HUDEP-2 (cell line): ENCODE data around the gene GRAMD2A.

ENCODE experiments used
- DNase-seq, 76 experiments: peaks; one replicate each; lab custom pipeline; 2025; ENCODE audit not compliant: unreplicated experiment in 76 of 76; lab: John Stamatoyannopoulos, UW

Gene GRAMD2A

DNA sequence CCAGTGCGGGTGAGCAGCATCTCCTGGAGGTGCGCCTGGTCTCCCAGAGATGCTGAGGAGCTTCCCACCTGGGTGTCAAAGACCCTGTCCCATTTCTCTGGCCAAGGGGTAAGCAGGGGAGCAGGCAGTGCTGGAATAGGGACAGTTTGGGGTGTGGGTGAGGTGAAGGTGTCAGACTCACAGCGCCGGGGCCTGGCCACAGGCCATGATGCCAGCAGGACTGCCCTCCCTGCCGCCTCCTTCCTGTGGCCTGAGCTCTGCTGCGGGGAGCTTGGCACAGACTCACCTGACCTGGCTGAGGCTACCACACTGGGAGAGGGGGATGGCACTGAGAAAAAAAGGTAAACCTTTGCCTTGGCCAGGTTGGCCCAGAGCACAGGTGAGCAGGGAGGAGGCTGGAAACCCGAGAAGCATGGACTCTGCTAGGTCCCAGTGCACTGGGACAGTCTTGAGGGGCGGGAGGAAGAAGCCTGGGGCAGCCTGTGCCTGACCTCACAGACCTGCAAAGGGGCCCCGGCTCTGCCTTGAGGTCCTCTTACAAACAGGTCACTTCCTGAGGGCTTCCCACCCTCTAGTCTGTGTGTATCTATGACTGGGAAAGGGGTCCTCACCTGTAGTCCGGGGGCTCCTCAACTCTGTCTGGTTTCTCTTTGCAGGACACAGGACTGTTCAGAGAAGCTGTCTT lies 28.2 kb downstream of the GRAMD2A start:
- DNase-seq = no peak

DNA sequence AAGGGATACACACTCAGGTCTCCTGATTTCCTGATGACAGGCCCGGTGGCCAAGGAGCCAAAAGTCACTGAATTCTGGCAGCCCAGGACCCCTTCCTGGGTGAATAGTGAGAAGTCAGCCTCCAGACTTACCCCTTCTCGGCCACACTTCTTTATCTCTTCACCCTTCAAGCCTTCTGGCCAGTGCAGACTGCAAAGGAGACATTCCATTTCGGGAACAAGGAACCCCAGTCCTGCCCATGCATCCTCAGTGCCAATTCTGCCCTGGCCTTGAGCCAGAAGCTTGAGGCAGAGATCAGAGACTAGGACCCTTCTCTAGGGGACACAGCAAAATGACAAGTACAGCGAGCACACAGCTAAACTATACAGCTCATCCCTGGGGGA lies 28.8 kb downstream of the GRAMD2A start:
- DNase-seq = no peak

DNA sequence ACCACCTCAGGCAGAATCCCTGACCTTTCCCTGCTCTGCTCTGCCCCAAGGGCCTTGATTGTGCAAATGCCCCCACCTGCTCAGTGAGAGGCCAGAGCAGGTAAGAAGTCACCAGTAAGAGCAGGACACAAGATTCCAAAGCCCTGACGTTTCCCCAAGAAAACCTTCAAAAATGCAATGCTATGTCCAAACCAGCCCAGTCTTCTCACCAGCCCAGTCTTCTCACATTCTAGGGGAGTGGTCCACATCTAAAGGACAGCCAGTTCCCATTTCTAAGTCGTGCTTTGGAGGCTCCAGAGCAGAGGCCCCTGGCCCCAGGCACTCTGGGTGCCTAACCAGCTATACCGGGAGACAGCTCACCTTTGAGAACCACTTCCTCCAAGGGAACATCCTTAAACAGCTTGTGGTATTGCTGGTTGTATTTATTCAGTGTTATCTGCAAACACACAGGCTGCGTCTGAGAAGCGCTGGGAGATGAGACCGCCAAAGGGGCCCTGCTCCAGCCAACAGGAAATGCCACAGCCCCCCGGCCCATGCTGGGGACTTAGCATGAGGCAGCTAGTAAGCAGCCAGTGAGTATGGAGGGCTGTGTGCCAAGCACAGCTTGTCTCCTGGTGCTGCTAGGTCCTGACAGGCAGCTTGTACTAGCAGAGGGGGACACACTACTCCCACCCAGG lies 29.3 kb downstream of the GRAMD2A start:
- no peak for DNase-seq

DNA sequence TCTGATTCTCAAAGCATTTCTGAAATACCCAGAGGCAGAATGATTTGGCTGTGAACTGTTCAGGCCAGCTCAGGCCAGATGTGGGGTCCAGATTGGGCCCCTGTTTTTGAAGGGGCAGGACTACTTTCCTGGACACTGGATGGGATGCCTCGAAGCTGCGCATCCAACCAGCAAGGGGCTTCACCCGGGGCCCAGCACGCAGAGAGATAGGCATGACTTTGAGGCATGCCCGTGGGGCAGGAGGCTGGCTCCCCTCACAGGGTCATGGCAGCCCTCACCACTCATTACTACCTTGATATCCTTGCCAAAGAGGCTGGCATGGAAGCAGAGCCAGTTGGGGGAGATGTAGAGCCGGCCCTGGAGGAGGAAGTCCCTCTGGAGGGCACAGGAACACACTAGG lies 30.1 kb downstream of the GRAMD2A start:
- no peak for DNase-seq

DNA sequence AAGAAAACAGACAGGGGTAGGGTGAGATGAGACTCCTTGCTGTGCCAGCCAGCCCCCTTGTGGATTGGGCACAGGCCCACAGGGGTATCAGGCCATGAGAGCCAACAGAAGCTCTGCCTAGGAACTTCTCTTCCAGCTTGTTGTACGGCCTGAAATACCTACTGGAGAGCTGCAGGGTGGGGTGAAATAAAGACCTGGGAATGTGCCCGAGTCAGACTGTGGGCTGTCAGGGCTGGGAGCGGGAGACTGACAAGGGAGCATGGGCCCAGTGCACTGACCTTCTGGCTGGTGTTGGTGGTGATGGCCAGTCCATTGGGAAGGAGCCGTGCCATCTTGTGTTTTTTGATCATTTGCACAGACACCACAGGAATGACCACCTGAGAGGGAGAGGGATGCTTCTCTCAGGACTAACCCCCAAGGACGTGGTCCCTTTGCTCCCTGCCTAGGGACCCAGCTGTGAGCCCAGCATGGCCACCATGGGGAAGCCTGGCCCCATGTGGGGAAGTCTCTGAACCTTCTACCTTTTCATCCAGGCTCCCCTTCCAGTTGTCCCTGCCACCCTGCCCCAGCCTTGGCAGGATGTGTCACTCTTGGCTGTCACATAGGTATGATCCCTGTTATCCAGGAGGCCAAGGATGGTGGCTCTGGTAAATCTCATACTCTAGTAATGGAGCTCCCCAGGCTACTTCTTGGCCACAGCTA lies 30.7 kb downstream of the GRAMD2A start:
- no peak for DNase-seq

DNA sequence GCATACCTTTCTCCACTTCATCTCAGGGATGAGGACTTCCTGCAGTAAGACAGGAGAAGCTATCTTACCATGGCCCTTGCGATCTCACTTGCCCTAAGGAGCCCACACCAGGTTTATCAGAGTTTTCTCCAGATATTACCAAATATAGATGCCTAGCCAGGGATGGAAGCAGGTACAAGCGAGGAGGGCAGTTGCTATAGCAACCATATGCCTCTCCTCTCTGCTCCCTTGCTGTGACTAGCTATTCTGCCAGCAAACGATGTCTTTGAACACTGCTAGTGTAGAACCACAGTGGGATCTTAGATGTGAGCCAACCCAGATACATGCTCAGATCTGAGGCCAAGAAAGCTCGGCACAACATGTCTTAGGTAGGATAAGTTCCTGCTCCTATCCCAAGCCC lies 33.9 kb downstream of the GRAMD2A start:
- no peak for DNase-seq

DNA sequence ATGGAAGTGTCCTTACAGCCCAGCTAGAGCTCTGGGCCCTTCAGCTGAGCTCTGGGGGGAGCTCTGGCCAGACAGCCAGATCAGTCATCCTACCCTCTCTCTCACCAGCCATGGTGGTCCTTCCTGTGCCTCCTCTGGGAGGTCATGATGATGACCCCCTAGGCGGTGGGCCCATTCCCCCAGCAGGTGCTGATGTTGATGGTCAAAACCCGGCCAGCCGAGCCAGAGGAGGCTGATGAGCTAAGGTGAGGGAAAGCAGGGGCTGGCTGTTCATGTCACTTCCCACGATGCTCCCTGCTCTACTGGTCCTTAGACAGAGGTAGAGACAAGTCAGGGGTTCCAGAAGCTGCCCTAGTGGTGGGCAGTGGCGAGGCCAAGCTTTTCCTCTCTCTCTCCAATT lies 35.0 kb downstream of the GRAMD2A start:
- DNase-seq = no peak

DNA sequence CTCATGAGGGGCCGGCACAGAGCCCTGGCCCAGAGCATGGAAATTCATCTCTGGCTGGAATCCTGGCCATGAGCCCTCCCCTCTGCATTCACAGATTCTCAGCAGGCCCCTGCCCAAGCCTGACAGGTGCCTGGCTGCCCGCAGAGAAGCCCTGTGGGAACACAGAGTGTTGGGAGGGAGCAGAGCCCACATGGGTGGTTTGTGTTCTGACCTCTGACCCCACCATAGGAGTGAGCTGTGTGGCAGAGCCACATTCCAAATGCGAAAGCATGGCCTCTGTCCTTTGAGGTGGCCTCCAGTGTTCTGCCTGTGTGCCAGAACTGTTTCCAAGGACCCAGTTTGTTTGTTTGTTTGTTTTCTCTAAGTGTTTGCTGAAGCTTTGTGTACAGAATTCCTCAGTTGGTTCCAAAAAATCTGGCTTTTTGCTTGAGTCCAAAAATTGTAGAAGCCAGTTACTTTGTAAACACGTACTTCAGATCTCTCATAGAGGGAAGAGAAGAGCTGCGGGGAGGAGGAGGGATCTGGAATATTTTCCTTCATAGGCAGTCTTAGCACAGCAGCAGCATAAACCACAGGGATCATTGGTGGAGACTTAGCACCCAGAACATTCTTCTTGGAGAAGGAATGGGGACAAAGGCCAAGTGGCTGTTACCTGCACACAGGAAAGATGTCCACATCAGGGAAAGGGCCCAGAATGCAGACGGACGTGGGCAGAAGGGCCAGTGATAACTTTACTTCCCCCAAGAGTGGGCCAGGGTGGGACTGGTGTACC lies 36.0 kb downstream of the GRAMD2A start:
- DNase-seq = no peak

DNA sequence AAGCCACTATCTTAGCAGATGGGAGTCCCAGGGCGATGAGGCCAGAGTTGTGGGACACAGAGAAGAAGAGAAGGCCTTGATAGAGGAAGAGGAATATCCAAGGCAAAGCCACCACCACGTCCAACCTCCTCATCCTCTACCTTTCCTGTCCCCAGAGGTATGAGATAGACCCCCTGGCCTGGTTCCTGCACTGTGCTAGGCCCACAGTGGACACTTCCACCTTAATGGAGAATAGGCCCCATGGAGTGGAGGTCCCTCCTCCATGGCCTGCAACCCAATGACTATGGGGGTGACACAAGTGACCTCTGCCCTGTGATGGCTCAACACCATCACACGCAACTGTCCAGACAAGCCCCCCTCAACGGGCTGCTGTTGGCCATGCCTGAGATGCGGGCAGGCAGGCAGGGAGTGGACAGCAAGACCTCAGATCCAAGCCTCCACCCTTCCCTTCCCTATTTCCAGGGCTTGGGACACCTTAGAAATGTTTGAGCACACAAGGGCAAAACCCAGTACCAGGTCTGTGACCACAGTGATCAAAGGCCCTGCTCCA lies 36.8 kb downstream of the GRAMD2A start:
- DNase-seq = no peak

DNA sequence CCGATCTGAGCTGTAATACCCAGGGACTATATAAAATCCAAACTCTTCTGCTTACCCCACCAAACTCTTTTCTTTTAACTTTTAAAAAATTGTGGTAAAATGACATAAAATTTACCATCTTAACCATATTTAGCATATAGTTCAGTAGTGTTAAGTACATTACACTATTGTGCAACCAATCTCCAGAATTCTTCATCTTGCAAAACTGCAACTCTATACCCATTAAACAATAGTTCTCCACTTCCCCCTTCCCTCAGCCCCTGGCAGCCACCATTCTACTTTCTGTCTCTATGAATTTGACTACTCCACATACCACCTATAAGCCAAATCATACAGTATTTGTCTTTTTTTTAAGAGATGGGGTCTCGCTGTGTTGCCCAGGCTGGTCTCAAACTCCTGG lies 40.7 kb downstream of the GRAMD2A start:
- no peak for DNase-seq

DNA sequence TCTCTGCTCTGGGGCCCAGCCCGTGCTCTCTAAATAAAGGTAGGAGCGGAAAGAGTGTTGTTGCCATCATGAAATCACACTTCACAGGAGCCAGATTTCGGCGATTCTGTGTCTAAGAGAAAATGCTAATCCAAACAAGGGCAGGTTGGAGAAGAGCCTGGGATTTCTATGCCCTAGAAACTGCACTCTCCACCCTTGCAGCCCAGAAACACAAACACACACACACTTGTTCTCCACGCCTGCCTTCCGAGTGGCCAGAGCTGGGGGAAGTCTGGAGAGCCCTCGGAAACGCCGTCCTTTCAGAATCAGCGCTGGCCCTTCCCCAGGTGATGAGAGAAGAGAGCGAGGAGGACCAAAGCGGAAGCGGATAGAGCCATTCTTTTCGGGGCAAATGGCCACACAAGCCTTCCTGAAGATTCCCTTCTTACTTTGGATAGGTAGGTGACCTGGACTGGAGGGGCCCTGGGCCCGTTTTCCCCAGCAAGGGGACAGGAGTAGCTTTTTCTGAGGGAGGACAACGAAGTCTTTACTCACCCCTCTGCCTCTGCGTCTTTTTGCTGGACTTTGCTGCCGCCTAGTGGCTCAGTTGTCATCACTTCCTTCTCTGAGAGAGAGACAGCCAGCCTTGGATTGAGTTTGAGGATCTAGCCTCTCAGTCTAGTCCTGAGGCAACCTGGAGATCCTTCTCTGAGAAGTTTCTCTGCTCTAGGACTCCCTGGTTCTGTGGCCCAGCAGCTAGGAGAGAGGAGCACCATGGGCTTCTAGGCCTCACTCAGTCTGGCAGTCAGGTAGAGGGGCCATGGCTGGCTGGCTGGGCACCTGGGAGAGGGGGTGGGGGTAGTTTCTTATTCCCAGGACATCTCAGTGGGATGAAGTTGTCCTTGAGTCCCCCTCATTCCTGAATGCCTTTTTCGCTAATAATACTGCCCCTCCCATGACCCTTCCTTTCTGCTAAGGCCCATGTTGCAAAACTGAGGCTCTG lies 41.7 kb downstream of the GRAMD2A start:
- peak in 67 of 76 experiments; percentile 3 to 81 (median 54) for DNase-seq

DNA sequence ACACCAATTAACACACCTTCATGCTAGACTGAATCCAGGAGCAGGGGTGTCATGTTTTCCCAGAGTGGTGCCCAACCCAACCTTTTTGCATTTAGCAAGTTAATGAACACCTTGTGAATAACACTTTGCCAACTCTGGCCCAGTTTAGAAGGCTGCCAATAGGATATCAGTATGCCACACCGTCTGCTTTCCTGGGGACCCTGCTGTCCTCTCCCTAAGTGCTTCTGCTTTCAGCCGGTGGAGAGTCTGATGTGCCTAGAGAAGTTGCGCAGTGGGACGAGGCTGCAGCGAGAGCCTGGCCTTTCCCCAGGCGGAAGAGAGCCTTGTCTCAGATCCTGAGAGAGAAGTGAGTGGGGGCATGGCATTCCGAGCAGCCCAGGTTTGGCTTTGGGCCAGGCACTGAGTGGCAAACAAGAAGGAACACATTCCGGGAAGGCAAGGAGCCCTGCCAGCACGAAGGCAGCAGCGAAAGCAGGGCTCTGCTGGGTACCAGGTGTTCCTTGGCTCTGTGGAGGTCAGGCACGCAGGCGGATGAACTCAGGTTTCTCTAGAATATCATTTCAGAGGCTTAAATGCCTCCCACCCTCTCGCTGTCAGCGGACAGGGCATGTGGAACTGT lies 42.5 kb downstream of the GRAMD2A start:
- DNase-seq = no peak

DNA sequence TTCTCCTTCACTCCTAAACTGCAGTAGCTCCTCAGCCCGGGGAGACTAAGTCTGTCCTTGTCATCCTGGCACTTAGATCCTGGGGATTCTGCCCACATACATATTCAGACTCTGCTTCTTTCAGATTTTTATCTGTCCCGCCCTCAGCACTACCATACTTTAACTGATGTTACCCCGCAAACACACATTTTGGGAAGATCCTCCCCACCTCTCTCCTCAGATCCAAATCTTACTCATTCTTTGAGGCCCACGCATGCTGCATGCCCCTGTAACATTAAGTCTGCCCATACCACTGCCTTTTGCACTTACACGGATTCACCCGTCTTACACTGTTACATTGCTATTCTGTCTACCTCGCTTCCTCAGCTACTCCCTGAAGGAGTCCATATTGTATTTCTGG lies 43.3 kb downstream of the GRAMD2A start:
- no peak for DNase-seq

DNA sequence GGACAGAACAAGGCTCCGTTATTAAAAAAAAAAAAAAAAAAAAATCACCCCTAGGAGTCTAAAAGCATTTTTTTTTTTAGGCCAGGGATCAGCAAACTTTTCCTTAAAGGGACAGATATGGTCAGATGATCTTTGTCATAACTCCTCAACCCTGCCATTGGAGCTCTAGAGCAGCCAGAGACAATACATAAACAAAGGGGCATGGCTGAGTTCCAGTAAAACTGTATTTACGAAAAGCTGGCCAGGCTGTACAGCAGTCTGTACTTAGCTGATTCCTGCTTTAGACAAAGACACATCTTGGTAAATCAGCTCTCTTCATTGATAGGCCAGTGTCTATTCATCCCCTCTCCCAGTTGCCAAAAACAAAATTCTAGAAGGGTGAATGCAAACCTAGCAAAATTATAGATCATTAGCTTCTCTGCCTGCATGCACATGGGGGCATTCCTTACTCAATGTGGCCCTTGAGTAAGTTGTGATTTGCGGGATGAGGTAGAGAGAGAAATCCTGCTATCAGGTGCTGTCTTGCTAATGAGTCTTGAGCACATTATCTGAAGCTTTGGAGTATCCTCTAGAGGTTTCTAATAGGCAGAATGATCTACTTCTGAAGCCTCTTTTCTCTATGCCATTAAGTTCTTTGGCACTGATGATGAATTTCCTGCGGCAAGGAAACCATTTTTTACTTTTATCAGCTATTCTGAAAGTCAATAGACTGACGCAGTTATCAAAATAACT lies 44.2 kb downstream of the GRAMD2A start:
- DNase-seq = no peak

DNA sequence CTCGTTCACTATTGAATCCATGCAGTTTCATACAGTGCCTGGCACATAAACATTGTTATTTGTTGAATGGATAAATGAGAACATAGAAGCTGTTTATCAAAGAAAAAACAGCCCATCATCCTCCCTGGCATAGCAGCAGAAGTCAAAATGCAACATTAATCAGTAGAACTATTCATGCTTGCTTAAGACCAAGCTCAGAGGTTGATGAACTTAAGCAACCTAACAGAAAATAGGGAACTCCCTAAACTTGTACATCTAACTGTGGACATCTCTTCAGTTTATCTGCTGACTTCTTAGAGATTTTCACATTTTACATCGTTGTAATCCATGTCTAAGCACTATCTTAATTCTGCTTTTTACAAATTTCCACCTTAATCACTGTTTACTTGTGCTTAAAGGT lies 50.2 kb downstream of the GRAMD2A start:
- no peak for DNase-seq

DNA sequence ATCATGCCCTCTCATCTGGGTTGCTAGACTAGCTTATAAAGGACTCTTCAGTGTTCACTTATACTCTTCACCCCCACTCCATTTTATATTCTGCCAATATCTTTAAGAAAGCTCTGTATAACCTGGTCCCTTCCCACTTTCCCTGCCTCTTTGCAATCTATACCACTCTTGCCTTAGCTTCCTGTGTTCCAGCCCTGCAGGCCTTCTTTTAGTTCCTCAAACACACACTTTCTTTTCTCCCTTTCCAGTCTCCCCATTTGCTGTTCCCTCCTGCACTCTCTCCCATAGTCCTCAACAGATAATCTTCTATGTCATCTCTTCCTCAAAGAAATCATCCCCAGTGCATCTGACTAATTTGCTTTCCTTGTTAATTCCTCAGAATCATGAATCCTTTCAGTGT lies 50.7 kb downstream of the GRAMD2A start:
- no peak for DNase-seq

DNA sequence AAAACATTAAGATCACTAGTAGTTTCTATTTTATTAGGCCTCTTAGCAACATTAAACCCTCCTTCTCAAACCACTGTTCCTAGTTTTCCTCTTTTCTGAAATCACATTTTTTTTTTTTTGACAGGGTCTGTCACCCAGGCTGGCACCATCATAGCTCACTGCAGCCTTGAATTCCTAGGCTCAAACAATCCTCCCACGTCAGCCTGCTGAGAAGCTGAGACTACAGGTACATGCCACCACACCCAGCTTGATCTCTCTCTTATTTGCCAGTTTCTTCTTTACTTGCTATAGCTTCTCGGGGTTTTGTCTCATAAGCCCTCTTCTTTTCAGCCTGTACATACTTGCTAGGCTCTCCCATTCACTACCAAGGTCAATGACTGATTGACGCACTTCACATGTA lies 51.4 kb downstream of the GRAMD2A start:
- DNase-seq = no peak

DNA sequence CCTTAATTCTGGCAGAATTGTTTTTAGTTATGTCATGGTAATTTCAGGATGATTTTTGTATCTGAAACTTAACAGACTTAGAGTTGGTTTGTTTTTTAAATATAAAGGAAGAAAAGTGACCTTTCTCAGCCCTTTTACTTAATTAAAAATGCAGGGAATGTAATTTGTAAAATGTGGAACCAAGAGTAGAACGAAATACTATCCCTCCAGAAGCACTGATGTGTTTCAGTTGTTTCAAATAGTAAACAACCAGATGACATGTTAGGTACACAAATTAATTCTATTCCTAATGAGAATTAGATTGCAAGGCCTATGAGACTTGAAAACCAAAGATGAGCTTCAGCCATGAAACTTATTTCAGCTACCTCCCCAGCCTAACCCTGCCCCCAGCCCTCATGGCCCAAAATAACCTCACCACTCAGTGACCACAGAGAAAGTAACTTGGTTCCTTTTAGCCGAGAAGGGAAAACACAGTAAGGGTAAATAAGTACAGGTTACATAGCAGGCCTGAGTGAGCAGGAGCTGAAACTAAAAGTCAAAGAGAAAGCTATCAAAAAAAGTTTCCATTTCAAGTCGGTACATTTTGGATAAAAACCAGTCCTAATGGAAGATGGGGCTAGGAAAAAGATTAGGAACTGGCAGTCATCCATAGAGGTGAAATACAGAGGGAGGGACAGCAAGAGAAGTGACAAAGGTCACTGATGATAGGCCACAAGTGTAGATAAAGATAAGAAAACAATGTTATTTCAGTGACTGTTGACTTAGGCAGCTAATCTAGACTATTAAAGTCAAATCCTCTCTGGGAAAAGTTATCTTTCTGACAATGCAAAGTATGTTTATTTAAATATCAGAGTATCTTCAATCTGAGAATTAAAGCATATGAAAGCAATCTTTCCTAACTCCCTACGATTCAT lies 56.2 kb downstream of the GRAMD2A start:
- DNase-seq = peak in 1 of 76 experiments; percentile 1
